Suprapubic skin (tissue), 4 donors: Measurements from ENCODE around the gene MAP2K3. TPM values are rescaled to one million over a fixed set of nuclear protein-coding genes. Genes with fewer than 3 reads are reported as not detected.
"Not testable (repeated sequence)": the region's sequence is repeated elsewhere in the genome, so short reads cannot be mapped to it uniquely, and the experiment has no call there.

Source experiments
- DNase-seq, 2 donors: peaks; one replicate each; pipeline ENCODE4 v3.0.0-alpha.2; 2019; ENCODE audit warnings: low spot score in 2 of 2
- H3K27ac ChIP-seq: fragments of 200-600 bp; sonication (generic); one replicate; pipeline ENCODE4 v1.5.1; 2019
- H3K27me3 ChIP-seq: fragments of 200-600 bp; sonication (generic); one replicate; pipeline ENCODE4 v1.5.1; 2019
- H3K36me3 ChIP-seq: fragments of 200-600 bp; sonication (generic); one replicate; pipeline ENCODE4 v1.5.1; 2019
- H3K4me1 ChIP-seq: fragments of 200-600 bp; sonication (generic); one replicate; pipeline ENCODE4 v1.5.1; 2019
- H3K4me3 ChIP-seq: fragments of 200-600 bp; sonication (generic); one replicate; pipeline ENCODE4 v1.5.1; 2019; ENCODE audit warnings: mild to moderate bottlenecking
- H3K9me3 ChIP-seq: fragments of 200-600 bp; sonication (generic); one replicate; pipeline ENCODE4 v1.5.1; 2019
- CTCF ChIP-seq, 2 donors: fragments of 200-600 bp in 1 of 2; fragments of 450-650 bp in 1 of 2; sonication (generic) in 1 of 2; IDR thresholded peaks; one replicate each; pipeline ENCODE4 v1.5.1; 2016 to 2019; ENCODE audit warnings: antibody characterized with exemption in 2 of 2, mild to moderate bottlenecking in 1 of 2, moderate library complexity in 1 of 2
- EP300 ChIP-seq: sonication (generic); formaldehyde crosslinking; IDR thresholded peaks from one replicate; pipeline ENCODE4 v1.6.1; 2017; ENCODE audit warnings: antibody characterized with exemption
- POLR2A ChIP-seq, 2 donors: fragments of 450-650 bp; IDR thresholded peaks; one replicate each; pipeline ENCODE4 v1.6.1; 2017; ENCODE audit warnings: antibody characterized with exemption in 2 of 2, mild to moderate bottlenecking in 2 of 2, moderate library complexity in 2 of 2
- POLR2AphosphoS5 ChIP-seq, 3 donors: sonication (generic); formaldehyde crosslinking; IDR thresholded peaks; one replicate each; pipeline ENCODE4 v1.6.1; 2017; ENCODE audit warnings: antibody characterized with exemption in 3 of 3
- WGBS: methylation state at CpG from one replicate; pipeline ENCODE4 v1.1.5; 2018; 5-methylcytosine and 5-hydroxymethylcytosine counted together
- total RNA-seq, 4 donors: library from RNA; depleted of rRNA; stranded (reverse); fragments of >200 nt; gene quantifications; one replicate each; pipeline ENCODE4 v1.1.0, GENCODE V29; 2016

The MAP2K3 gene
- total RNA-seq, 4 donors from 2014 or later, result 54.5 to 97.4 (median 72.9) TPM

- H3K9me3 ChIP-seq, H3K27ac ChIP-seq: not testable (repeated sequence)
- WGBS, result 44% methylated on average over 3 of the region's 11 CpGs
Observed at GRCh38 chr17:21343061-21343949, 58.8 kb downstream of the MAP2K3 start.

GRCh38 chr17:21344801-21345200 is 60.3 kb downstream of the MAP2K3 start:
- not testable (repeated sequence) for H3K4me3 ChIP-seq, H3K9me3 ChIP-seq, DNase-seq, H3K36me3 ChIP-seq, H3K27ac ChIP-seq, H3K4me1 ChIP-seq, H3K27me3 ChIP-seq
- WGBS, result 85% methylated on average over 4 of the region's 4 CpGs

More at GRCh38 chr17:21343061-21343949, 58.8 kb downstream of the MAP2K3 start:
- not testable (repeated sequence) for H3K4me3 ChIP-seq, DNase-seq, H3K27me3 ChIP-seq, H3K4me1 ChIP-seq, H3K36me3 ChIP-seq

GRCh38 chr17:21345236-21345635 is 60.7 kb downstream of the MAP2K3 start:
- no peaks in the 10 kb centered on the region for H3K9me3 ChIP-seq
- H3K36me3 ChIP-seq, result no peaks in the 10 kb centered on the region
- no peaks in the 10 kb centered on the region for H3K4me1 ChIP-seq
- no peaks in the 10 kb centered on the region for H3K27me3 ChIP-seq
- no peak for DNase-seq
- no peak for TF ChIP-seq EP300
- no peak for TF ChIP-seq CTCF (IDR thresholded peaks at IDR 0.05)
- TF ChIP-seq POLR2AphosphoS5 (IDR thresholded peaks at IDR 0.05), result no peak
- TF ChIP-seq POLR2A (IDR thresholded peaks at IDR 0.05), result no peak
- H3K27ac ChIP-seq, result no peak overlapping the region
- WGBS, result 44% methylated on average over 9 of the region's 10 CpGs
- no peak overlapping the region for H3K4me3 ChIP-seq

- H3K4me3 ChIP-seq, H3K9me3 ChIP-seq, H3K36me3 ChIP-seq, H3K27me3 ChIP-seq, DNase-seq, H3K27ac ChIP-seq, H3K4me1 ChIP-seq: not testable (repeated sequence)
- WGBS, result no CpG with 5 or more reads among the region's 2 CpGs
Observed at GRCh38 chr17:21346107-21346506, 61.6 kb downstream of the MAP2K3 start.

- H3K36me3 ChIP-seq, H3K27me3 ChIP-seq, H3K27ac ChIP-seq, H3K4me3 ChIP-seq, H3K9me3 ChIP-seq, H3K4me1 ChIP-seq, DNase-seq: not testable (repeated sequence)
- WGBS, result 83% methylated on average over 2 of the region's 10 CpGs
Observed at GRCh38 chr17:21346651-21347250, 62.2 kb downstream of the MAP2K3 start.

- H3K4me3 ChIP-seq, H3K9me3 ChIP-seq, H3K4me1 ChIP-seq, DNase-seq, H3K36me3 ChIP-seq, H3K27me3 ChIP-seq, H3K27ac ChIP-seq: not testable (repeated sequence)
- 100% methylated on average over 2 of the region's 6 CpGs for whole genome bisulfite sequencing
Observed at GRCh38 chr17:21347660-21348059, 63.1 kb downstream of the MAP2K3 start.

GRCh38 chr17:21348081-21348925 is 63.8 kb downstream of the MAP2K3 start:
- not testable (repeated sequence) for H3K27me3 ChIP-seq, H3K36me3 ChIP-seq, H3K4me3 ChIP-seq, H3K9me3 ChIP-seq, H3K4me1 ChIP-seq, H3K27ac ChIP-seq
- WGBS, result 58% methylated on average over 3 of the region's 14 CpGs
- DNase-seq, result peak in 1 of 2 donors; percentile 68

- not testable (repeated sequence) for H3K4me3 ChIP-seq, H3K4me1 ChIP-seq, H3K27me3 ChIP-seq, H3K27ac ChIP-seq, DNase-seq, H3K9me3 ChIP-seq, H3K36me3 ChIP-seq
- WGBS, result 83% methylated on average over 4 of the region's 7 CpGs
Observed at GRCh38 chr17:21348926-21349261, 64.4 kb downstream of the MAP2K3 start.

GRCh38 chr17:21349358-21350050 is 65.0 kb downstream of the MAP2K3 start:
- not testable (repeated sequence) for H3K4me3 ChIP-seq, H3K36me3 ChIP-seq, H3K4me1 ChIP-seq, H3K9me3 ChIP-seq, H3K27me3 ChIP-seq, H3K27ac ChIP-seq
- DNase-seq, result peak in 1 of 2 donors; percentile 72
- 93% methylated on average over 3 of the region's 6 CpGs for WGBS

- 81% methylated on average over 6 of the region's 19 CpGs for WGBS
- H3K4me3 ChIP-seq, H3K9me3 ChIP-seq, H3K27ac ChIP-seq, H3K27me3 ChIP-seq, H3K4me1 ChIP-seq, H3K36me3 ChIP-seq, DNase-seq: not testable (repeated sequence)
Observed at GRCh38 chr17:21350495-21350894, 66.0 kb downstream of the MAP2K3 start.
